HEK293 (cell line): ENCODE data around the gene BTBD10.

ENCODE experiments used
- BCL11A ChIP-seq: fragments of 450-650 bp; formaldehyde crosslinking; IDR thresholded peaks from 2 replicates; pipeline ENCODE4 v1.5.1; 2016; ENCODE audit warnings: low read depth, missing biosample characterization, missing genetic modification characterization
- CTCF ChIP-seq: fragments of 450-650 bp; formaldehyde crosslinking; IDR thresholded peaks from 2 replicates; pipeline ENCODE4 v1.5.1; 2016; ENCODE audit warnings: missing biosample characterization, missing genetic modification characterization
- GFI1B ChIP-seq: fragments of 450-650 bp; formaldehyde crosslinking; IDR thresholded peaks from 2 replicates; pipeline ENCODE4 v1.5.1; 2016; ENCODE audit warnings: missing biosample characterization, missing genetic modification characterization
- GLIS1 ChIP-seq: fragments of 450-650 bp; formaldehyde crosslinking; IDR thresholded peaks from 2 replicates; pipeline ENCODE4 v1.5.1; 2016; ENCODE audit warnings: missing biosample characterization, missing genetic modification characterization
- KLF1 ChIP-seq: fragments of 450-650 bp; formaldehyde crosslinking; IDR thresholded peaks from 2 replicates; pipeline ENCODE4 v1.5.1; 2016; ENCODE audit warnings: missing biosample characterization, missing genetic modification characterization
- REST ChIP-seq: fragments of 450-650 bp; formaldehyde crosslinking; IDR thresholded peaks from 2 replicates; pipeline ENCODE4 v1.5.1; 2016; ENCODE audit warnings: missing biosample characterization, missing genetic modification characterization
- ZNF114 ChIP-seq: fragments of 450-650 bp; formaldehyde crosslinking; IDR thresholded peaks from 2 replicates; pipeline ENCODE4 v1.5.0; 2017; ENCODE audit warnings: missing biosample characterization, missing genetic modification characterization
- ZNF26 ChIP-seq: fragments of 450-650 bp; formaldehyde crosslinking; IDR thresholded peaks from 2 replicates; pipeline ENCODE4 v1.5.1; 2016; ENCODE audit warnings: missing biosample characterization, missing genetic modification characterization
- ZNF266 ChIP-seq: fragments of 450-650 bp; formaldehyde crosslinking; IDR thresholded peaks from 2 replicates; pipeline ENCODE4 v1.5.1; 2016; ENCODE audit warnings: missing biosample characterization, missing genetic modification characterization, low read depth
- ZNF610 ChIP-seq: fragments of 450-650 bp; formaldehyde crosslinking; IDR thresholded peaks from 2 replicates; pipeline ENCODE4 v1.5.1; 2016; ENCODE audit warnings: missing biosample characterization, missing genetic modification characterization, borderline replicate concordance
- TF ChIP-seq, protein P1 (sequence below): fragments of 450-650 bp; formaldehyde crosslinking; IDR thresholded peaks from 2 replicates; pipeline ENCODE4 v1.5.1; 2016; ENCODE audit warnings: missing biosample characterization, missing genetic modification characterization

DNA sequence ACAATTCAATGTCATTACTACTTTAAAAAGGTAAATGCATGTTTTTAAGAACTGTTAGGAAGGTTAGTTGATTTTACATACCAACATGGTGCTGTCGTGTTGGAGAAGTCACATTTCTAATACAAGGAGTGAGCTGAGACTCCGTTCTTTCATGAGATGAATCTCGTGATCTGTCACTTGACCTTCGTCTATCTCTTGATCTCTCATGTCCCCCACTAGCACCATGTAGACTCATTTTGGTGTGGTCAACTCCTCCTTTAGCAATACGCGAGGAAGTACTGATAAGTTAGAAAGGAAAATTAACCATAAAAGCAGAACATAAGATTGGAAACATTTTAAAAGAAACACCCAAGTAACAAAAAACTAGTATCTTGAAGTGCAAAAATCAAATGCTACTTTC lies 41.5 kb downstream of the BTBD10 start:
- TF ChIP-seq CTCF: no peak
- no peak for TF ChIP-seq GLIS1 (tag by site-specific recombination)
- no peak for TF ChIP-seq GFI1B (tag by site-specific recombination)
- TF ChIP-seq BCL11A (tag by site-specific recombination): no peak
- TF ChIP-seq ZNF114: no peak
- TF ChIP-seq, protein P1, sequence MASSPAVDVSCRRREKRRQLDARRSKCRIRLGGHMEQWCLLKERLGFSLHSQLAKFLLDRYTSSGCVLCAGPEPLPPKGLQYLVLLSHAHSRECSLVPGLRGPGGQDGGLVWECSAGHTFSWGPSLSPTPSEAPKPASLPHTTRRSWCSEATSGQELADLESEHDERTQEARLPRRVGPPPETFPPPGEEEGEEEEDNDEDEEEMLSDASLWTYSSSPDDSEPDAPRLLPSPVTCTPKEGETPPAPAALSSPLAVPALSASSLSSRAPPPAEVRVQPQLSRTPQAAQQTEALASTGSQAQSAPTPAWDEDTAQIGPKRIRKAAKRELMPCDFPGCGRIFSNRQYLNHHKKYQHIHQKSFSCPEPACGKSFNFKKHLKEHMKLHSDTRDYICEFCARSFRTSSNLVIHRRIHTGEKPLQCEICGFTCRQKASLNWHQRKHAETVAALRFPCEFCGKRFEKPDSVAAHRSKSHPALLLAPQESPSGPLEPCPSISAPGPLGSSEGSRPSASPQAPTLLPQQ (tag by site-specific recombination): no peak
- TF ChIP-seq ZNF266 (tag by site-specific recombination): no peak
- TF ChIP-seq KLF1 (tag by site-specific recombination): no peak
- TF ChIP-seq ZNF610 (tag by site-specific recombination): no peak
- TF ChIP-seq REST: no peak
- no peak for TF ChIP-seq ZNF26
